Fibroblast of lung (primary cell): ENCODE data around the gene CREB5. TPM values are rescaled to one million over a fixed set of nuclear protein-coding genes. Genes with fewer than 3 reads are reported as not detected.

Source experiments
- DNase-seq, 2 donors: peaks; one replicate each; pipeline versions ENCODE4 v3.0.0 to v3.0.0-alpha.2; 2010; ENCODE audit warnings: low read depth in 2 of 2
- H2AFZ ChIP-seq: 2 replicates; pipeline ENCODE4 v1.5.1; 2012; ENCODE audit warnings: low read length, control low read depth, inconsistent platforms
- H3K27ac ChIP-seq: 2 replicates; pipeline ENCODE4 v1.5.1; 2011; ENCODE audit warnings: low read length, control low read depth; ENCODE audit not compliant: insufficient read depth
- H3K27me3 ChIP-seq: 2 replicates; pipeline ENCODE4 v1.5.1; 2011; ENCODE audit warnings: mild to moderate bottlenecking, low read length; ENCODE audit not compliant: control insufficient read depth, insufficient read depth
- H3K36me3 ChIP-seq: 2 replicates; pipeline ENCODE4 v1.5.1; 2011; ENCODE audit warnings: low read length; ENCODE audit not compliant: control insufficient read depth, insufficient read depth
- H3K4me1 ChIP-seq: 2 replicates; pipeline ENCODE4 v1.5.1; 2011; ENCODE audit warnings: low read length; ENCODE audit not compliant: control insufficient read depth, insufficient read depth; ENCODE audit errors: extremely low read depth
- H3K4me2 ChIP-seq: 2 replicates; pipeline ENCODE4 v1.5.1; 2011; ENCODE audit warnings: low read length, control low read depth; ENCODE audit not compliant: insufficient read depth; ENCODE audit errors: extremely low read depth
- H3K4me3 ChIP-seq, 4 experiments: fragments of 200-600 bp in 1 of 4; sonication (generic) in 1 of 4; replicated peaks in 1 of 4; 2 replicates each; pipeline ENCODE4 v1.5.1; 2011 to 2016; ENCODE audit warnings: low read length in 4 of 4, low read depth in 3 of 4, mild to moderate bottlenecking in 3 of 4, control low read depth in 2 of 4, inconsistent platforms in 1 of 4, mixed read lengths in 1 of 4; ENCODE audit not compliant: insufficient read depth in 1 of 4; ENCODE audit errors: control extremely low read depth in 1 of 4
- H3K79me2 ChIP-seq: 2 replicates; pipeline ENCODE4 v1.5.1; 2012; ENCODE audit warnings: mild to moderate bottlenecking, low read length, inconsistent platforms; ENCODE audit not compliant: control insufficient read depth, insufficient read depth
- H3K9ac ChIP-seq: 2 replicates; pipeline ENCODE4 v1.5.1; 2011; ENCODE audit warnings: mild to moderate bottlenecking, low read length, control low read depth; ENCODE audit not compliant: insufficient read depth
- H3K9me3 ChIP-seq: 2 replicates; pipeline ENCODE4 v1.5.1; 2012; ENCODE audit warnings: low read depth, low read length; ENCODE audit not compliant: control insufficient read depth, insufficient read depth
- H4K20me1 ChIP-seq: 2 replicates; pipeline ENCODE4 v1.5.1; 2011; ENCODE audit warnings: low read length; ENCODE audit not compliant: control insufficient read depth, insufficient read depth; ENCODE audit errors: extremely low read depth
- EZH2 ChIP-seq: IDR thresholded peaks from 2 replicates; pipeline ENCODE4 v1.5.1; 2012; ENCODE audit warnings: low read length, control low read depth, mild to moderate bottlenecking; ENCODE audit errors: missing control alignments
- polyA plus RNA-seq, 2 donors: library from polyadenylated mRNA; depleted of rRNA in 1 of 2; stranded (reverse) in 1 of 2; unstranded in 1 of 2; fragments of >200 nt; gene quantifications; 2 replicates each; pipeline ENCODE4 v1.2.1, GENCODE V29; 2011 to 2012; ENCODE audit warnings: missing spikeins in 1 of 2
- total RNA-seq: library from RNA; depleted of rRNA; stranded (reverse); fragments of >200 nt; gene quantifications from 2 replicates; pipeline ENCODE4 v1.2.1, GENCODE V29; 2014
- TF ChIP-seq, protein P1 (sequence below), 2 donors: IDR thresholded peaks in 1 of 2; conservative IDR thresholded peaks in 1 of 2; 1 replicate in 1 of 2; 2 replicates in 1 of 2; pipeline ENCODE4 v1.5.1; 2011 to 2012; ENCODE audit warnings: low read length in 2 of 2, control low read depth in 1 of 2, inconsistent platforms in 1 of 2, low read depth in 1 of 2, mild to moderate bottlenecking in 1 of 2

The CREB5 gene
- total and polyA plus RNA-seq, 2 donors (not counting 1 experiment from before 2014, with no cell fraction given): 8.2 to 28.4 TPM

DNA sequence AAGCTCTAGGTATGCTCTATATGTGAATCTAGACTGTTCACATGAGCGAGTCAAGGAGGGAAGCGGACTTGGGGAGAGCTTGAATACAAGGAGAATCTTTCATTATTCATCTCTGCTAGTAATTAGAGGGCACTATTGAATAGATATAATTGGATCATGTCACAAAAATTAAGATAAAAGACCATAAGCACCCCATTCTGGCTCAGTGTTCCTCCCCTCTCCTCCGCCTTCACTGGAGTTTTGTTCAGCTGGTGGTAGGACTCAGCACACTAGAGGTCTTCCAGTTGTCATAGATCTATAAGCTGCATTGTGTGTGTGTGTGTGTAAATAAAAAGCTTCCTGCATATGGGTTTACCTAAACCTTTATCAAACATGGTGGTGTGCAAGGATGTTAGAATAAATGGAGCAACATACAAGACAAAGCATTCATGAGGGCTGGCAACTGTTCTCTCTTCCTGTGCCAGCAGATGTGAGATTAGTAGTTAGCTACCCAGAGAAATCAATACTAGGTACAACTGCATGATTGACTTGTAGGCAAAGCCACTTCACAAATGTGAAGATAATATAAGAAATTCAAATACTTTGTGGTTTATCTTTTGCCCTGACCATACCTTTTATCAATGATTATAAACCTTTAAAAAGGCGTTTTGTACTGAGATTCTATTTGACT lies 142.6 kb downstream of the CREB5 start:
- Histone ChIP-seq H3K27me3 (no peaks in the 10 kb centered on the region), H3K9ac (no peak overlapping the region), H2AFZ (no peak overlapping the region), H3K27ac (no peak overlapping the region), H3K36me3 (no peaks in the 10 kb centered on the region), H4K20me1 (peaks cover 1% of the 10 kb centered on the region), H3K9me3 (no peaks in the 10 kb centered on the region), H3K4me1 (no peaks in the 10 kb centered on the region), H3K4me3 (no peak overlapping the region), H3K4me2 (no peak overlapping the region), H3K79me2 (no peaks in the 10 kb centered on the region)
- no peak for DNase-seq
- TF ChIP-seq EZH2: no peak
- TF ChIP-seq, protein P1, sequence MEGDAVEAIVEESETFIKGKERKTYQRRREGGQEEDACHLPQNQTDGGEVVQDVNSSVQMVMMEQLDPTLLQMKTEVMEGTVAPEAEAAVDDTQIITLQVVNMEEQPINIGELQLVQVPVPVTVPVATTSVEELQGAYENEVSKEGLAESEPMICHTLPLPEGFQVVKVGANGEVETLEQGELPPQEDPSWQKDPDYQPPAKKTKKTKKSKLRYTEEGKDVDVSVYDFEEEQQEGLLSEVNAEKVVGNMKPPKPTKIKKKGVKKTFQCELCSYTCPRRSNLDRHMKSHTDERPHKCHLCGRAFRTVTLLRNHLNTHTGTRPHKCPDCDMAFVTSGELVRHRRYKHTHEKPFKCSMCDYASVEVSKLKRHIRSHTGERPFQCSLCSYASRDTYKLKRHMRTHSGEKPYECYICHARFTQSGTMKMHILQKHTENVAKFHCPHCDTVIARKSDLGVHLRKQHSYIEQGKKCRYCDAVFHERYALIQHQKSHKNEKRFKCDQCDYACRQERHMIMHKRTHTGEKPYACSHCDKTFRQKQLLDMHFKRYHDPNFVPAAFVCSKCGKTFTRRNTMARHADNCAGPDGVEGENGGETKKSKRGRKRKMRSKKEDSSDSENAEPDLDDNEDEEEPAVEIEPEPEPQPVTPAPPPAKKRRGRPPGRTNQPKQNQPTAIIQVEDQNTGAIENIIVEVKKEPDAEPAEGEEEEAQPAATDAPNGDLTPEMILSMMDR (conservative IDR thresholded peaks at IDR 0.05 in 1 of 2, IDR thresholded peaks at IDR 0.05 in 1 of 2; ENCODE audit: low read depth in 1 of 2, low read length in 2 of 2): no peak

DNA sequence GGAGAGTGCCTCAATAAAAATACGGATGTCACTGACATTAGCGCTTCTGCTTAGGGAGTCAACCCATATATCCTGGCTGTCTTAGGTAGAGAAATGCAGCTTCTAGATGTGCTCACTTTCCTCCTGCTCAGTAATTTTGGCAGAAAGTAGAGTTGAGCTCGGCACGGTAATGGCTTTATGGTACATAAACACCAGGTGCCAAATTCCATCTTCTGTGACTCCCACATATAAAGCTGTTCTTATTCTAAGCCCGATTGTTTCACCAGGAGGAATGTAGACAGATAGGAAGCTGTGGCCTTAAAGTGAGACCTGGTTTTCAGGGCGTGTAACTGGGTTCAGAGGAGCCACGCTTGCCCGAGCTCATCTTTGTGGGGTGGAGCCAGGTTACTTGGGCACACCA lies 143.7 kb downstream of the CREB5 start:
- Histone ChIP-seq H4K20me1 (peaks cover 1% of the 10 kb centered on the region), H3K27ac (no peak overlapping the region)

DNA sequence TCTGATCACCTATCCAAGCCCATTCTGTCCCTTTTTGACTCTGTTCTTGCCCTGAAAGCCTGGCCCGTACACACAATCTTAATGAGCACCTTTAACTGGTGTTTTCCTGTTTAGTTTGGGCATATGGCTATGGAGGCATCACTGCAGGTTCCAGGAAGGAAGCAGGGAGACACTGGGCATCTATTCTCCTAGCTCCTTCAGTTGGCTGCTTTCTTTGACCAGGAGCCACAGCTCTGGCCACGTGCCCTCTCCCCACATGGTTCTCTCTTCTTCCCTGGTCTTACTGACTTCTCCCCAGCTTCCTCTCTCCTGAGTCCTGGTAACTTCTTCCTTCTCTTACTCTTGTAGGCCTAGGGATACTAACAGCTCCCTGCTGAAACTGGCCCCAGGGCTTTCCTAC lies 144.4 kb downstream of the CREB5 start:
- Histone ChIP-seq H3K4me3 (no peak overlapping the region), H3K27me3 (no peaks in the 10 kb centered on the region), H3K9ac (no peak overlapping the region), H3K27ac (no peak overlapping the region), H2AFZ (no peak overlapping the region), H3K4me1 (no peaks in the 10 kb centered on the region), H4K20me1 (peaks cover 1% of the 10 kb centered on the region), H3K79me2 (no peaks in the 10 kb centered on the region), H3K4me2 (no peak overlapping the region), H3K36me3 (no peaks in the 10 kb centered on the region), H3K9me3 (no peaks in the 10 kb centered on the region)
- no peak for DNase-seq
- TF ChIP-seq EZH2: no peak
- TF ChIP-seq, protein P1 (conservative IDR thresholded peaks at IDR 0.05 in 1 of 2, IDR thresholded peaks at IDR 0.05 in 1 of 2; ENCODE audit: low read depth in 1 of 2, low read length in 2 of 2): no peak

More for the DNA sequence above, 143.7 kb downstream of the CREB5 start:
- no peak overlapping the region for H3K4me3 ChIP-seq
- no peaks in the 10 kb centered on the region for H3K36me3 ChIP-seq
- no peak for TF ChIP-seq EZH2
- TF ChIP-seq, protein P1 (conservative IDR thresholded peaks at IDR 0.05 in 1 of 2, IDR thresholded peaks at IDR 0.05 in 1 of 2; ENCODE audit: low read depth in 1 of 2, low read length in 2 of 2): no peak
- H3K9me3 ChIP-seq: no peaks in the 10 kb centered on the region
- H2AFZ ChIP-seq: no peak overlapping the region
- H3K79me2 ChIP-seq: no peaks in the 10 kb centered on the region
- no peak overlapping the region for H3K4me2 ChIP-seq
- DNase-seq: no peak
- H3K27me3 ChIP-seq: no peaks in the 10 kb centered on the region
- no peak overlapping the region for H3K9ac ChIP-seq
- H3K4me1 ChIP-seq: no peaks in the 10 kb centered on the region
